Activated CD8-positive, alpha-beta memory T cell treated with anti-CD3 and anti-CD28 coated beads, Interleukin-2, amount 50 U/mL, for 1 hour (primary cell): ENCODE data around the gene RCBTB1.

Experiments used
- DNase-seq: peaks from one replicate; pipeline ENCODE4 v3.0.0-alpha.2; 2020; ENCODE audit errors: extremely low read depth

Gene RCBTB1

GRCh38 chr13:49516467-49516866 is 68.9 kb downstream of the RCBTB1 start:
- DNase-seq: no peak

GRCh38 chr13:49512578-49512977 is 72.8 kb downstream of the RCBTB1 start:
- DNase-seq: no peak

GRCh38 chr13:49503951-49504350 is 81.4 kb downstream of the RCBTB1 start:
- no peak for DNase-seq

- DNase-seq: no peak
These were observed 82.4 kb downstream of the RCBTB1 start for GRCh38 chr13:49502954-49503353.

- no peak for DNase-seq
These were observed 85.3 kb downstream of the RCBTB1 start for GRCh38 chr13:49499889-49500660.

- no peak for DNase-seq
These were observed 87.2 kb downstream of the RCBTB1 start for GRCh38 chr13:49498206-49498605.

- DNase-seq: no peak
These were observed 88.1 kb downstream of the RCBTB1 start for GRCh38 chr13:49497272-49497671.

- DNase-seq: peak; percentile 30
These were observed 88.5 kb downstream of the RCBTB1 start for GRCh38 chr13:49496837-49497236.

GRCh38 chr13:49495783-49496762 is 89.3 kb downstream of the RCBTB1 start, which contains the start of gene PHF11:
PHF11 (plus strand) TSS chr13:49495953; CDS start chr13:49496002, 49 bp downstream.
- peak; percentile 71 for DNase-seq

GRCh38 chr13:49494645-49495044 is 90.7 kb downstream of the RCBTB1 start:
- no peak for DNase-seq

GRCh38 chr13:49488563-49488962 is 96.8 kb downstream of the RCBTB1 start:
- DNase-seq: no peak
